A549 (cell line): ENCODE measurements around the gene PPP3CB.

ENCODE experiments used
- CBX2 ChIP-seq: fragments of 200-600 bp; sonication (generic); IDR thresholded peaks from 2 replicates; pipeline ENCODE4 v1.6.1; 2016; ENCODE audit warnings: low read depth, mild to moderate bottlenecking, borderline replicate concordance
- CEBPB ChIP-seq, 2 experiments: fragments of >200 bp in 1 of 2; sonication (Bioruptor Twin) in 1 of 2; formaldehyde crosslinking in 1 of 2; IDR thresholded peaks; 2 replicates each; pipeline ENCODE4 v1.6.1; 2012 to 2016
- EHMT2 ChIP-seq: fragments of 200-600 bp; sonication (generic); IDR thresholded peaks from 2 replicates; pipeline ENCODE4 v1.6.1; 2016; ENCODE audit warnings: antibody characterized with exemption, low read depth, mild to moderate bottlenecking, moderate library complexity
- MAZ ChIP-seq: fragments of 150-350 bp; IDR thresholded peaks from 2 replicates; pipeline ENCODE4 v1.6.1; 2014; ENCODE audit warnings: antibody characterized with exemption, low read depth, low read length, borderline replicate concordance
- NPAS2 ChIP-seq: fragments of 250-450 bp; sonication (Bioruptor Pico); IDR thresholded peaks from 2 replicates; pipeline ENCODE4 v1.8.0; 2022; ENCODE audit warnings: mild to moderate bottlenecking, moderate library complexity, borderline replicate concordance
- POLR2A ChIP-seq: IDR thresholded peaks from 2 replicates; pipeline ENCODE4 v1.6.1; 2012; ENCODE audit warnings: mild to moderate bottlenecking, low read length
- RNF2 ChIP-seq: fragments of 200-600 bp; sonication (generic); IDR thresholded peaks from 2 replicates; pipeline ENCODE4 v1.6.1; 2016; ENCODE audit warnings: low read depth, mild to moderate bottlenecking, antibody characterized with exemption, moderate library complexity, borderline replicate concordance
- SMC3 ChIP-seq: fragments of >200 bp; sonication (Bioruptor Twin); formaldehyde crosslinking; IDR thresholded peaks from 3 replicates; pipeline ENCODE4 v1.6.1; 2018; ENCODE audit warnings: inconsistent platforms
- TF ChIP-seq, protein P1 (sequence below): fragments of >200 bp; sonication (Bioruptor Twin); formaldehyde crosslinking; IDR thresholded peaks from 3 replicates; pipeline ENCODE4 v1.5.1; 2016
- TF ChIP-seq, protein P2 (sequence below): IDR thresholded peaks from 2 replicates; pipeline ENCODE4 v1.6.1; 2012
- TF ChIP-seq, protein P3 (sequence below): fragments of 250-450 bp; sonication (Bioruptor Pico); IDR thresholded peaks from 2 replicates; pipeline ENCODE4 v1.5.0; 2021; ENCODE audit warnings: mild to moderate bottlenecking, moderate library complexity, borderline replicate concordance

DNA sequence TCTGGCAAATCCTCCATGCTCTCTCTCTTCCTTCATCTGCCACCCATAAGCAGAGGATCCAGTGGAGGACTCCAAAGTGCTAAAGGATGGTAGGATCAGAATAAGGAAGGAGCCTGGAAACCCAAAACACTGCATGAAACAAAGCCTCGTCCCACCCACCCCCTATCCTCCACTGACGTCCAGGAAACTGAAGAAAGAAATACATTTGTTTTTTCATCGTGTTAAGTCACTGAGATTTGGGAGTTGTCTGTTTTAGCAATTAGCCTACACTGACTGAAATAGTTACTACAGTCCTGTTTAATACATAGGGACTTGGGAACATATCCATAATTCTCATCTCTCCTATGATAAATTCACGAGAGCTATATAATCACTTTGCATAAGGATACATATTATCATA is 96.8 kb downstream of the PPP3CB start:
- TF ChIP-seq CEBPB (IDR thresholded peaks at IDR 0.05) (no peak), NPAS2 (no peak), POLR2A (no peak), CBX2 (no peak), RNF2 (no peak), SMC3 (no peak), MAZ (no peak), EHMT2 (no peak)
- TF ChIP-seq, protein P1, sequence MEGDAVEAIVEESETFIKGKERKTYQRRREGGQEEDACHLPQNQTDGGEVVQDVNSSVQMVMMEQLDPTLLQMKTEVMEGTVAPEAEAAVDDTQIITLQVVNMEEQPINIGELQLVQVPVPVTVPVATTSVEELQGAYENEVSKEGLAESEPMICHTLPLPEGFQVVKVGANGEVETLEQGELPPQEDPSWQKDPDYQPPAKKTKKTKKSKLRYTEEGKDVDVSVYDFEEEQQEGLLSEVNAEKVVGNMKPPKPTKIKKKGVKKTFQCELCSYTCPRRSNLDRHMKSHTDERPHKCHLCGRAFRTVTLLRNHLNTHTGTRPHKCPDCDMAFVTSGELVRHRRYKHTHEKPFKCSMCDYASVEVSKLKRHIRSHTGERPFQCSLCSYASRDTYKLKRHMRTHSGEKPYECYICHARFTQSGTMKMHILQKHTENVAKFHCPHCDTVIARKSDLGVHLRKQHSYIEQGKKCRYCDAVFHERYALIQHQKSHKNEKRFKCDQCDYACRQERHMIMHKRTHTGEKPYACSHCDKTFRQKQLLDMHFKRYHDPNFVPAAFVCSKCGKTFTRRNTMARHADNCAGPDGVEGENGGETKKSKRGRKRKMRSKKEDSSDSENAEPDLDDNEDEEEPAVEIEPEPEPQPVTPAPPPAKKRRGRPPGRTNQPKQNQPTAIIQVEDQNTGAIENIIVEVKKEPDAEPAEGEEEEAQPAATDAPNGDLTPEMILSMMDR = no peak
- TF ChIP-seq, protein P2, sequence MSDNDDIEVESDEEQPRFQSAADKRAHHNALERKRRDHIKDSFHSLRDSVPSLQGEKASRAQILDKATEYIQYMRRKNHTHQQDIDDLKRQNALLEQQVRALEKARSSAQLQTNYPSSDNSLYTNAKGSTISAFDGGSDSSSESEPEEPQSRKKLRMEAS = no peak
- TF ChIP-seq, protein P3, sequence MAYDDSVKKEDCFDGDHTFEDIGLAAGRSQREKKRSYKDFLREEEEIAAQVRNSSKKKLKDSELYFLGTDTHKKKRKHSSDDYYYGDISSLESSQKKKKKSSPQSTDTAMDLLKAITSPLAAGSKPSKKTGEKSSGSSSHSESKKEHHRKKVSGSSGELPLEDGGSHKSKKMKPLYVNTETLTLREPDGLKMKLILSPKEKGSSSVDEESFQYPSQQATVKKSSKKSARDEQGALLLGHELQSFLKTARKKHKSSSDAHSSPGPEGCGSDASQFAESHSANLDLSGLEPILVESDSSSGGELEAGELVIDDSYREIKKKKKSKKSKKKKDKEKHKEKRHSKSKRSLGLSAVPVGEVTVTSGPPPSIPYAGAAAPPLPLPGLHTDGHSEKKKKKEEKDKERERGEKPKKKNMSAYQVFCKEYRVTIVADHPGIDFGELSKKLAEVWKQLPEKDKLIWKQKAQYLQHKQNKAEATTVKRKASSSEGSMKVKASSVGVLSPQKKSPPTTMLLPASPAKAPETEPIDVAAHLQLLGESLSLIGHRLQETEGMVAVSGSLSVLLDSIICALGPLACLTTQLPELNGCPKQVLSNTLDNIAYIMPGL = no peak
